ENCODE results near the gene SCP2. TPM values are rescaled to one million over a fixed set of nuclear protein-coding genes. Genes with fewer than 3 reads are reported as not detected.

Gene SCP2
- total and polyA plus RNA-seq, 8 donors: 130 to 208 (median 148) TPM

- H3K4me1 ChIP-seq: no peaks in the 10 kb centered on the region
- intact Hi-C loops (cut with DNase I): no loop called here
- no peak overlapping the region for H3K27ac ChIP-seq
- H3K36me3 ChIP-seq: no peaks in the 10 kb centered on the region
- ATAC-seq: no peak
- no peaks in the 10 kb centered on the region for H3K9me3 ChIP-seq
- H3K27me3 ChIP-seq: no peaks in the 10 kb centered on the region
- peak in 2 of 4 donors; percentile 30 to 76 for DNase-seq
- no peak overlapping the region for H3K4me3 ChIP-seq
- TF ChIP-seq CTCF (IDR thresholded peaks at IDR 0.05): no peak
These were observed 149.9 kb downstream of the SCP2 start for GRCh38 chr1:53076721-53077598.

- Histone ChIP-seq H3K4me3 (no peak overlapping the region), H3K4me1 (no peaks in the 10 kb centered on the region), H3K27ac (no peak overlapping the region), H3K36me3 (no peaks in the 10 kb centered on the region), H3K27me3 (no peaks in the 10 kb centered on the region), H3K9me3 (no peaks in the 10 kb centered on the region)
- DNase-seq (peak in 2 of 4 donors; percentile 25 to 64), ATAC-seq (no peak)
- no peak for TF ChIP-seq CTCF (IDR thresholded peaks at IDR 0.05)
- intact Hi-C loops (cut with DNase I): no loop called here
These were observed 150.5 kb downstream of the SCP2 start for GRCh38 chr1:53077599-53077965.

- no peaks in the 10 kb centered on the region for H3K36me3 ChIP-seq
- no peaks in the 10 kb centered on the region for H3K27me3 ChIP-seq
- intact Hi-C loops (cut with DNase I): no loop called here
These were observed 151.4 kb downstream of the SCP2 start for GRCh38 chr1:53078333-53079101.

GRCh38 chr1:53079251-53079650 lies 152.2 kb downstream of the SCP2 start:
- no peak for ATAC-seq

More at GRCh38 chr1:53078333-53079101, 151.4 kb downstream of the SCP2 start:
- DNase-seq (peak in 1 of 4 donors; percentile 80), ATAC-seq (no peak)
- Histone ChIP-seq H3K4me1 (no peaks in the 10 kb centered on the region), H3K9me3 (no peaks in the 10 kb centered on the region), H3K27ac (no peak overlapping the region), H3K4me3 (no peak overlapping the region)
- no peak for TF ChIP-seq CTCF (IDR thresholded peaks at IDR 0.05)

More at GRCh38 chr1:53079251-53079650, 152.2 kb downstream of the SCP2 start:
- Histone ChIP-seq H3K4me1 (no peaks in the 10 kb centered on the region), H3K4me3 (no peak overlapping the region), H3K27ac (no peak overlapping the region), H3K27me3 (no peaks in the 10 kb centered on the region), H3K36me3 (no peaks in the 10 kb centered on the region), H3K9me3 (no peaks in the 10 kb centered on the region)
- intact Hi-C loops (cut with DNase I): no loop called here
- TF ChIP-seq CTCF (IDR thresholded peaks at IDR 0.05): no peak
- peak in 1 of 4 donors; percentile 41 for DNase-seq
